ENCODE data around the gene CSTF3.
"Not testable (repeated sequence)": the region's sequence is repeated elsewhere in the genome, so short reads cannot be mapped to it uniquely, and the experiment has no call there.

CSTF3 gene

DNA sequence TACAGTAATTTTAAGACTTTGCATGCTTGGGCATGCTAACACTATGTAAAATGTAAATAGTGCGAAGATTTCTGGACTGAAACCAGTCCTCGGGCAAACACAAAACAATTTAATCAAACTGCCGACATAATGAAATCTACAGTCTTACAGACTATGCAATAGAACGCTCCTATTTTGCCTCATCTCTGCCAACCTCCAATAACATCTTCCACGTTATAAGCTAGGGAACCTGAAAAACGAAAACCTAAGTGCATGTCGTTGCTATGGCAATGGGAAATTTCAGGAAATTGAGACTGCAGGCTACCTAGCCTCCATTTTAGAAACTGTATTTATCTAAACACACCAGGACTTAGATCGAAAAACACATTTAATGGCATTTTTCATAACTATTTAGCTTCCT lies 1.1 kb downstream of the CSTF3 start:
- peak; percentile 40 for DNase-seq

DNA sequence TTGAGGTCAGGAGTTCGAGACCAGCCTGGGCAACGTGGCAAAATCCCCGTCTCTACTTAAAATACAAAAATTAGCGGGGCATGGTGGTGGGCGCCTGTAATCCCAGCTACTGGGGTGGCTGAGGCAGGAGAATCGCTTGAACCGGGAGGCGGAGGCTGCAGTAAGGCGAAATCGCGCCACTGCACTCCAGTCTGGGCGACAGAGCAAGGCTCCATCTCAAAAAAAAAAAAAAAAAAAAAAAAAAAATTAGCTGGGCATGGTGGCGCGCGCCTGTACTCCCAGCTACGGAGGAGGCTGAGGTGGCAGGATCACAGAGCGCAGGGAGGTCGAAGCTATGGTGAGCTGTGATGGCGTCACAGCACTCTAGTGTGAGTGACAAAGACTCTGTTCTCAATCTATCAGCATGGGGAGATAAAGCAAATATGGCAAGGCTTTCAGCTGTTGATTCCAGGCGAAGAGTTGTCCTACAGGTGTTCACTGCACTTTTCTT lies 1.9 kb downstream of the CSTF3 start:
- not testable (repeated sequence) for DNase-seq

DNA sequence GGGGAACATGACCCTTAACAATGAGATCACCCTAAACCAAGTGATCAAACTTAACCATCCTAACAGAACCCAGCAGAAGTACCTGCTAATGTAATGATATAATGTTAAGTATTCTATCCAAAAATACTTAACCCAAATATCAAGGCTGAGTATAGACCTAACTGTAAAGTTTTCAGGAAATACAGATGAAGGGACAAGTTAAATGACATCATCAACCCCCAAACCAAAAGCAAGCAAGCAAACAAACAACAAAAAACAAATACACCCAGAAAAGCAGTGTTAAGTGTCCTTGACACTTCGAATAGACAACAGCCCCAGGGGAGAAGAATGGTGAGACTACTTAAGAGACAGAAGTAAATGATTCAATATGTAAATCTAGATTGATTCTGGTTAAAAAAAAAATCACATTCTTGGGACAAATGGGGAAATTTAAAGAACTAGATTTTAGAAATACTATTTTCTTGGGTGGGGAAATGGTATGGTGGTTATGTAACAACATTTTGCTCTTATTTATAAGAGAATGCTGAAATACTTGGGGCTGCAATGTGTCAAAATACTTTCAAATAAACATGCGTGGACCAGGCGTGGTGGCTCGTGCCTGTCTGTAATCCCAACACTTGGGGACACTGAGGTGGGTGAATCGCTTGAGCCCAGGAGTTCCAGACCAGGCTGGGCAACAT lies 2.5 kb downstream of the CSTF3 start:
- DNase-seq = peak; percentile 19

DNA sequence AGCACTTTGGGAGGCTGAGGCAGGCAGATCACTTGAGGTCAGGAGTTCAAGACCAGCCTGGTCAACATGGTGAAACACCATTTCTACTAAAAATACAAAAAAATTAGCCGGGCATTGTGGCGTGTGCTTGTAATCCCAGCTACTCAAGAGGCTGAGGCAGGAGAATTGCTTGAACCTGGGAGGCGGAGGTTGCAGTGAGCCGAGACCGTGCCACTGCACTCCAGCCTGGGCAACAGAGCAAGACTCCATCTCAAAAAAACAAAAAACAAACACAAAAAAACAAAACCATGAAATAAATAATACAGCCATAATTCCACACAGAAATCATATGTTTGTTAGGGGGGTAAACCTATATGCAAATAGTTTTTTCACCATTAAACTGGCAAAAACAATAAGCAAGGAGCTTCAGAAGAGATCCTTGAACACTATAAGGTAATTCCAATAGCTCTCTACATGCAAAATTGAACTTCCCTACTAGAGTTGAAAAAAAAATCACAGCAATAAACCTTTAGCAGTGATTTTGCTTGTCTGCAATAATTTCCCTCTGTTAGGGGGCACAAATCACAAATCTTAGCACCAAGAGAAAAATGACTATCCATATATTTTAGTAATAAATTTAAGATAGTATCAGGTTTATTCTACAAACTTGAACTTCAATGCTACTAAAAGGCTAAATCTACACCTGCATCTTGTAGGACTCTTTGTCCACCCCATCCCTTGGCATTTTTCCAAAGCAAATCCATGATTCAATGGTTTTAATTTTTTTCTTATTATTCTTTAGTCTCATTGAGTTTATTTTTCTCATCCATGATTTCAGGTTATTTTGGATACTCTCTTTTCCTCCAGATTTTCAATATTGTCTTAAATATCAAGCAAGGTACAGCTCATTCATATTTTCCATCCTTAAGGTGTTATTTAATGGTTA lies 3.9 kb downstream of the CSTF3 start:
- no peak for DNase-seq

DNA sequence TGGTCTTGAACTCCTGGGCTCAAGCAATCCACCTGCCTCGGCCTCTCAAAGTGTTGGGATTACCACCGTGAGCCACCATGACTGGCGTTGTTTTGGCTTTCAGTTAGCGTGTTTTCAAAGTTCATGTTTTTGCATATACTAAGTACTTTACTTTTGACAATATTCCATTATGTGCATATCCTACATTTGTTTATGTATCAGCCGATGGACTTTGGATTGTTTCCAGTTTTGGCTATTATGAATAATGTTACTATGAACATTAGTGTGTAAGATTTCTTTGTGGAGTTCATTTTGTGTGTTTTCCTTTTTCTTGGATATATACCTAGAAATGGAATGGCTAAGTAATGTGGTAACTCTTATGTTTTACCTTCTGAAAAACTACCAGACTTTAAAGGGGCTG lies 9.9 kb downstream of the CSTF3 start:
- no peak for DNase-seq

DNA sequence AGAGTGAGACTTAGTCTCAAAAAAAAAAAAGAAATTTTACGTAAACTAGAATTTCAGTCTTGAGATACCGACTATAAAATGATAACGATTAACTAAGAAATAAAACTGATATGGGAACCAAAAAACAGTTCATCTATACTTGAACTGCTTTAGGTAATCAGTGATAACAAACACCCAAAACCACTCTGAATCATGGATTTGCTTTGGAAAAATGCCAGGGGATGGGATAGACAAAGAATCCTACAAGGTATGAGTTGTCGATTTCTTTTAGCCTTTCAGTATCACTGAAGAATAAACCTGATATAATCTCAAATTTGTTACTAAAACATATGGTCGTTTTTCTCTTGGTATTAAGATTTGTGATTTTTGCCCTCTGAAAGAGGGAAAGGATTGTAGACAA lies 13.7 kb downstream of the CSTF3 start:
- no peak for DNase-seq

DNA sequence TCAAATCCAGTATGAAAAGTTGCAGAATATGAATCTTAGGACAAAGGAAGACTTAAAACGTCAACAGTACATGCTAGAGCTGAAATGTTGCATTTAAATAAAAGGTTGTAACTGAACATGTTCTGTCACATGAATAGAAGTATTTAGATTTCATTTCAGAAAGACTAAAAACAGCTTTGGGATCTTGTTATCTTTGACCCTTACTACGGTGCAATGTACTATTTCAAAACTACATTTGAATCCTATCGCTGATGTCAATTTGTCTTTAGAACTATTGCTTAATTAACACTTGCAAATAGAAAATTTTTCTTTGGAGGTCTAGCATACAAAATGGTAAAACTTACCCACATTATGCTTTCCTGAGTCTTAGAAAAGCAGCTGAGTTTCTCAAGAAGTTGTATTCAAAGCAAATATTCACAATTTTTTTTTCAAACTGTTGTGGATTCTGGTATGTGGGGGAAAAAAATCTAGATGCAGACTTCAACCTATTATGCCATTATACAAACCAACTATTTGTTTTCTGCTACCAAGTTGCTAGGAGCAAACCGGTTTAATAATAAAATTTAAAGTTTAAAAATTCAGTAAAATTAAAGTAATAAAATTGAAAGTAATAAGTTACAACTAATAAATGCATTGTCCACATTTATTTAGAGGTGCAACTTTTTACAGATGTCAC lies 25.4 kb downstream of the CSTF3 start:
- DNase-seq = no peak

DNA sequence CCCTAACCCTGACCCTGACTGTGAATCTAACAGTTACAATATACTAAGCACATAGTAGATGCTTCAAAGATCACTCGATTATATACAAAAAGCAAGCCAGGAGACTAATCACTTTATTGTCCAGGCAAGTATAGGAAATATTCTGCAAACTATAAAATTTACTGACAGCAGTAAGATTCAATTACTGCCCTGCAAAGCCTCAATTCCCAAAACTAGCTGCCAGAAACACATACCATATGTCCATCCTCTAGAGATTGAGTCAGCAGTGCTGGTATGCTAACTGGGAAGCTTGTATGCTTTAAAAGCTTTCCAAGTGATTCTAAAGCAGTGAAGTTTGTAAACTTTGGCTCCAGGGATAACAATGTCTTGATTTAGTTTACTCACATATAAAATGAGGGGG lies 26.1 kb downstream of the CSTF3 start:
- no peak for DNase-seq

DNA sequence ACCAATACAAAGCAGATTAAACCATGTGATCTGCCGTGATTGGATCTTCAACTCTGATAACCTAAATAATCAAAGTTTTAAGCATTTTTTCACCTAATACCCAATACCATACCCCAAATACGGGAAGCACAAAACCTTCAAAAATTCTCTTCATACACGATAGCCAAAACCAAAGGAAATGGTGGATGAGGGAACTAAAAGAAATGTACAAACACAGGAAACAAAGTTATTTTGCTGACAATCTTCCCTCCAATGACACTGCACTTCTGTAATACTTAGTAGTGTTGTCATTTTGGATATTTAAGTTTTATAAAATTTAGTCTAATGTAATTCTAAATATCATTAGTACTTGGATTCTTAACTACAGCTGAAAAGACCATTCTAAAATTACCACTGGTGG lies 27.0 kb downstream of the CSTF3 start:
- no peak for DNase-seq

DNA sequence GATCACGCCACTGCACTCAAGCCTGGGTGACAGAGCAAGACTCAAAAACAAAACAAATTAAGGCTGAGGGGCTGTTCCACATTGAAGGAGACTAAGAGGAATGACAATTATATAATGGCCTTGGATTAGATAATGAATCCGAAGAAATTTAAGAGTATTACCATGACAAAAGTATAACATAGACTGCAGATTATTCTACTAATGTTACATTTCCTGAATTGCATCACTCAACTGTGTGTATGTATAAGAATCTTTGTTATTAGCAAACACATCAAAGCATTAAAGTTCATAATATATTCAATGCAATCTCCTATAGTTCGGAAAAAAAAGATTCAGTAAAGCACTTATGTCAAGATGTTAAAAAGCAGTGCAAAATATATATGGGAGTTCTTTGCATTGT lies 27.5 kb downstream of the CSTF3 start:
- DNase-seq = no peak

DNA sequence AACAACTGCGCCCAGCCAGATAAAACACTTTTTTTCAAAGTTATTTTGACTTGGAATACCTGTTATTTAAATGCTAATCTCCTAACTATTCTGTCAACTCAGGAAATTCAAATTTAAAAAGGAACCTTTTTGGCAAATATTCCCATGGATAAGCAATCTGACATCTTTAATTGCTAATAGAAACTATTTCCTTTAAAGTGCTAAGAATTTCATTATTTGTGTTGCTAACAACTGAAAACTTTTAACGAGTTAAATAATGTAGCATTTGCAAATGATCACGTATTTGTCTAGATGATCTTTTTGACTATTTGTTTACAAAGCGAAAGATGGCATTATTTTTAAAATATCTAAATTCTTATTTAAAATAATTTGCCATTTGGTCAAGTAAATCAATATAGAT lies 28.8 kb downstream of the CSTF3 start:
- no peak for DNase-seq

DNA sequence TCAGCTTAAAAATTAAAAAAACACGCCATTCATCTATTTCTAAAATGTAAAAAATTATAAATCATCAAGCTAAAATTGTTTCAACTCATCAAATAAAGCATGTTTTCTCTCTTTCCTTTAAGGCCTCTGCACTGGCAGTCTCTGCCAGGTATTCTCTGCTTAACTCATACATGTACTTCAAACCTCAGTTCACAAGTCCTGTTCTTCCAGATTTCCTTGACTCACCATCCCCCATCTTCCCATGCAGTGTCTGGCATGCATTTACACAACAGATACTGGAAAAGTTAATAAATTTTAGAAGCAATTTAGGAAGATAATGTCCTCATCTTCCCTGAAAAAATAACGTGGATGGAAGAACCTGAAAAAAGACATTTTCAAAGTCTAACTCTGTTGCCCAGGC lies 32.5 kb downstream of the CSTF3 start:
- no peak for DNase-seq

DNA sequence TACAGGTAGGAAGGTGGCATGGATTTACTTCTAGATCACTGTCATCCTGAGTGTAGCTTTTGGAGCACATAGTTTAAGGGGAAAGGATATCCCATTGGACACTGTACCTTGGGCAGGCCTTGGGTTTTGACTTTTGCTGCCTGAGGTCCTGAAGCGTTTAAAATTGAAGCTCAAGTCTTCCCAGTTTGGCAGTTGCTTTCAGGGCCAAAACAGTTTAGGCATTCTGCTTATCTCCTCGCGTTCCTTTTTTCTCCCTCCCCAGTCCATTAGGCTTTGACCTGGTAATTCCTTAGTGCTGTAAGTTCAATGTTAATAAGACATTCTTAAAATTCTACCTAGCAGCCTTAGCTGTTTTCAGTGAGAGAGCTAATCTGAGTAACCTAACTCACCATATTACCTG lies 35.7 kb downstream of the CSTF3 start:
- no peak for DNase-seq

DNA sequence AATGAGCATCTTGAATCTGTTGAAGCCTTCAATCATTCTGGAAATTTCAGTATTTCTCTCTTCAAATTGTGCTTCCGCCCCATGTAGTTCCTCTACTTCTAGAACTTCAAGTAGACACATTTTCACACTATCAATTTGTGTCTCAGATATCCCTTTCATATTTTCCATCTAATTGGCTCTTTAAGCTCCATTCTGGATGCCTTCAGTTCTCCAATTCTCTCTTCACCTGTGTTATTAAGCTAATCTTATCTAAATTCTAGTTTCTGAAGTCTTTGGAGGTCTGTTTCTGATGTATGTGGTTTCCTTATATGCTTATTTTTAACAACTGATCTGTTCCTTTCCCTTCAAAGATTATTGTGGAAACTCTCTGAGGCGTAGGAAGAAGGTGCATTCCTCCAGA lies 36.3 kb downstream of the CSTF3 start:
- no peak for DNase-seq

DNA sequence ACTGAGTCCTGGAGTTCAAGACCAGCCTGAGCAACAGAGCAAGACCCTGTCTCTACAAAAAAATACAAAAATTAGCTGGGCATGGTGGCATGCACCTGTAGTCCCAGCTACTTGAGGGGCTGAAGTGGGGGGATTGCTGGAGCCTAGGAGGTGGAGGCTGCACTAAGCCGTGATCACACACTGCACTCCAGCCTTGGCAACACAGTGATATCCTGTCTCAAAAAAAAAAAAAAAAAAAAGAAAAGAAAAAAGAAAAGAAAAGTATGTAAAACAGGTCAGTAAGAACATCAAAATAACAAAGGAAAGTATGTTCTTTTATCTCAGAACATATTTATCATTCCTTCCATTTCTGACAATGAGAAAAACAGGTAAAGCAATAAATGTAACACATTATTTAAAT lies 38.6 kb downstream of the CSTF3 start:
- DNase-seq = not testable (repeated sequence)

DNA sequence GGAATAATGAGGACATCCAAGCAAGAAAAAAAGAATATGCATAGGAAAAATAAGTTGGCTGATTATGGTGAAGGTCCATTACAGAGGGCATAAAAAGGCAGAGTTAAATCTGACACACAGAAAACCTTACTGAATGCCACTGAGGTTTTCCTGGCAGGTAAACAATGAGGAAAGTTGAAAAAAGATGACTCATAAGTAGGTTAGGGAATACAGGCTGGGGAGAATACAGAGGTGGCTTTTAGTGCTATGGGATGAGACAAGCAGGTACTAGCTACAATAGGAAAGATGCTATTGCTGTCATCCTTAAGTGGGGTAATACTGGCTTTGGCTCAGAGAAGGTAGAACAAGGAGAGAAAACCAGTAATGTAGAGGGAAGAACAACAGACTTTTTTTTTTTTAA lies 44.7 kb downstream of the CSTF3 start:
- no peak for DNase-seq

DNA sequence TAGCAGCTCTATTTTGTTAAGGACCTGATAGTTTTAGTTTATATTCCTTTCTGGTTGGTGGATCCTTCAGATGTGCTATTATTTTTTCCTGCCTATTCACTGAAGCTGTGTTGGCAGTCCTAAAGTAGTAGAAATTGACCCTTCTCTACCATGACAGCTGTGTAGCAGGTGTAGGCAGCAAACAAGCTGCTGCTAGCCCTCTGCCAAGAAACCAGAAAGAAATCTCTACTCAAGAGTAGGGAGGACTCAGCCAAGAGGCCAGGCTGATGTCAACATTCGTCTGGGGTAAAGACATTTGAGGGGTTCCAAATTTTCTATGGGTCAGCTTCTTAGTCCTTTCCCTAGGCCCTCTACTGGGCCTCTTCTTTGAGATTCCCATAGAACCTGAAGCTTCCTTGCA lies 51.2 kb downstream of the CSTF3 start:
- DNase-seq = no peak

DNA sequence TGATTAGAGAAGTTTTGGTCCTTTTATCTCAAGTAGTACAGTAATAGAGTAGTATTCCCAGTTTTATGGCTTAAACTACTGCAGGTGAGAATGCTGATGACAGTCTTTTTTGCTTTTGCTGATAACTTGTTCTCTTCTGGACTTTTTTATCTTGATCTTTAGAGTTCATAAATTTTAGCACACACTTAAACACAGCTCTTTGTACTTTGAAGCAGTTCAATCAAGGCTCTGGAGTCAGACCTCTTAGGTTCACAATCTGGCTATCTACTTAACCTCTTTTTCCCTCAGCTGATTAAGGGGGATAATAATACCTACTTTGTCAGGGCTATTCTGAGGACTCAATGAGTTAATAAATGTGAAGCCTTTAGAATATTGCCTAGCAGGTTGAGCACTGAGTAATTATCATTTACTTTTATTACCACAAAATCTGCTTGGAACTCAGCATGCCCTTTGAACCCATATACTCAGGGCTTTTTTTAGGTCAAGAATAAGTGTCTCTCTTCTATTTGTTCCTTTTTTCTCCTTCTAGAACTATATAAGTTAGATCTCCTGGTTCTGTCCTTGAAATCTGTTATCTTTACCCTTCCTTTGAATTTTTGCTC lies 51.9 kb downstream of the CSTF3 start:
- no peak for DNase-seq

DNA sequence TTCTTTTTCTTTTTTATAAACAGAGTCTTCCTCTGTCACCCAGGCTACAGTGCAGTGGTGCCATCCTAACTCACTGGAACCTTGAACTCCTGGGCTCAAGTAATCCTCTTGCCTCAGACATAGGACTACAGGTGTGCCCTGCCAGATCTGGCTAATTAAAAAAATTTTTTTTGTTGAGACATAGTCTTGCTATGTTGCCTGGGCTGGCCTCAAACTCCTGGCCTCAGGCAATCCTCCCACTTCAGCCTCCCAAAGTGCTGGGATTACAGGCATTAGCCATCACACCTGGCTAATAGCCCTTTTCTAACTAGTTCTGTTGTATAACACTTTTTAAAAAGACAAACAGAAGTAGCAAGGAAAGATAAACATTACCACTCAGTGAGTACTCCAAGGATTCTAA lies 57.4 kb downstream of the CSTF3 start:
- no peak for DNase-seq

DNA sequence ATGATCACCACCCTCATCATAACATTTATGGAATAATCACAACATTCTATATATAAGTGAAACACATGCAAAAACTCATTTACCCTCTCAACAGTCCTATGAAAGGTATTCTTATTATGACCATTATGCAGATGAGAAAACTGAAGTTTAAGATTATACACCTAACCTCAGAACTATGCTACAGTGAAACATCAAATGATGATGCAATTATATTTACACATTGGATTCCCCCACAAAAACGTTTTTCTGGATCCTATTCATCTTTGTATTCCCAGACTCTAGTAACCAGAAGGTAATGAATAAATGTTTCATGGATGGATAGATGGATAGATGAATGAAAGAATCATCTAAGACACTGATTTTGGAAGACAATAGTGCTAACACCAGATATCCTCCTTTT lies 67.1 kb downstream of the CSTF3 start:
- no peak for DNase-seq

DNA sequence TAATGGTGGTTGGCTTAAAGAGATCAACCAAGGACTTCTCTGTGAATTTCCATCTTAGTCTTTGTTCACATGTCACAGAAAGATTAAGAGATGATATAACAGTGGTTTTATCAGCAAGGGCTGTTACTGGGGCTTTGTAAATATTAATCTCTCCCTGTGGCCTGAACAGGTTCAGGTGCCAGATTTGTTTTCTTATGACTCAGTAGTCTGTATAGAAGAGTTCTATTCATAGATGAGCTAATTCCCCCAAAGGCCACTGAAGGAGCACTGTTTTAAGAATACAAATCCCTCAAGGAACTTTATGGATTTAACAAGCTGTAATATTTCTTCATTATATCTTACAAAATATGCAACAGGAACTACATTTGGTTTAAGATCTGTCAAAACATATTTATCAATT lies 71.5 kb downstream of the CSTF3 start:
- no peak for DNase-seq

DNA sequence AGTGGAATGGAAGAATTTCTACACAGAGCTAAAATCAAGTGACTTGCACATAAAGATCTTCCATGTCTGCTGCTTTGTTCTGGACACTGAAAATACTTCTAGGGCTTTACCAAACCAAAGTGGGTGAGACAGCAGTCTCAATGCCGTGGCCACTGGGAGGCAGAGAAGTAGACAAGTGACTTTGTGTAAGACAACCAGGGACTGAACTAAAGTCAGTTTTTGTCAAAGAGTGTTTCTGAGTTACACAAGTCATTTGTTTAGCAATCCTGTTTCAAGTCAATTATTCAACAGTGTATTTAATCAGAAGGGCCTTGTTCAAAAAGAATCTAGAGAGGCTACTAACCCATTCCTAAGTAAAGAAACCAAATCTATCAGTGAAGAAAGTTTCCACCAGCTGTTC lies 75.3 kb downstream of the CSTF3 start:
- DNase-seq = no peak

DNA sequence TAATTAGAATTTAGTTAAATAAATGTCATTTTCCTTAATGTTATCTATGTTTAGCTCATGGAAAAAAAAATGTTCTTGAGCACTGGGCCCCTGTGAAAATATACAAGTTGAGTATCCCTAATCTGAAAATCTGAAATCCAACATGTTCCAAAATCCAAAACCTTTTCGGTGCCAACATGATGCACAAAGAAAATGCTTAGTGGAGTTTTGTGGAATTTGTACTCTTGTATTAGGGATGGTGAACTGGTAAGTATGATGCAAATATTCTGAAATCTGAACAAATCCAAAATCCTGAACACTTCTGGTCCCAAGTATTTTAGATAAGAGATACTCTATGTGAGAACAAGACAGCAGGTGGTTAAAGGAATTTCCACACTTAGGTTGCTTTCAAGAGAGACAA lies 77.4 kb downstream of the CSTF3 start:
- DNase-seq = no peak

Measured in CD4-positive, alpha-beta T cell treated with Interleukin-17A for 1 hour (primary cell).